HepG2 (cell line): Measurements from ENCODE around the gene CA11. TPM values are rescaled to one million over a fixed set of nuclear protein-coding genes. Genes with fewer than 3 reads are reported as not detected.

Experiments used
- ATAC-seq: fragments of 200-7000 bp; cut with Tn5 transposase; 3 replicates; pipeline ENCODE4 v1.9.1; 2020; ENCODE audit warnings: mild to moderate bottlenecking, moderate library complexity
- BruUV-seq: library from RNA; stranded (reverse); fragments of 400-500 nt; replicated peaks from 2 replicates; lab custom pipeline; 2021; lab: Mats Ljungman, UMichigan
- CTCF ChIA-PET: fragments of 300-600 bp; formaldehyde crosslinking; extraction: SDS; loops from one replicate; lab custom pipeline; 2021; ENCODE audit warnings: low total read pairs, inconsistent platforms, low intra/inter-chr PET ratio; lab: Yijun Ruan, JAX
- POLR2A ChIA-PET: fragments of 350-600 bp; sonication (Branson Sonifier 250); formaldehyde crosslinking; loops from one replicate; lab custom pipeline; 2020; ENCODE audit warnings: antibody characterized with exemption, inconsistent platforms; lab: Yijun Ruan, JAX
- DNase-seq: peaks from one replicate; pipeline ENCODE4 v3.0.0-alpha.2; 2015; ENCODE audit warnings: low spot score
- FAIRE-seq: peaks from 3 replicates; lab custom pipeline; 2011; peaks lifted over from hg19 to GRCh38; lab: Jason Lieb, UNC
- H2AFZ ChIP-seq: one replicate; pipeline ENCODE4 v1.6.1; 2011; ENCODE audit warnings: low read length, inconsistent platforms
- H3K27ac ChIP-seq: fragments of 300-600 bp; 3 replicates; pipeline ENCODE4 v1.8.0; 2011; ENCODE audit warnings: mixed run types, mild to moderate bottlenecking, mixed read lengths, low read length, inconsistent platforms; ENCODE audit not compliant: insufficient read depth; ENCODE audit errors: extremely low read length
- H3K27me3 ChIP-seq, 2 experiments: fragments of 200-600 bp in 1 of 2; 2 replicates in 1 of 2; 3 replicates in 1 of 2; pipeline versions ENCODE4 v1.6.0 to v1.8.0; 2011; ENCODE audit warnings: low read length in 2 of 2, mild to moderate bottlenecking in 2 of 2, moderate library complexity in 2 of 2, inconsistent platforms in 1 of 2; ENCODE audit not compliant: insufficient read depth in 2 of 2, control insufficient read depth in 1 of 2
- H3K36me3 ChIP-seq, 2 experiments: fragments of 200-600 bp in 1 of 2; replicated peaks in 1 of 2; 2 replicates in 1 of 2; 3 replicates in 1 of 2; pipeline versions ENCODE4 v1.5.1 to v1.8.0; 2011; ENCODE audit warnings: low read length in 2 of 2, inconsistent platforms in 1 of 2; ENCODE audit not compliant: insufficient read depth in 2 of 2, control insufficient read depth in 1 of 2
- H3K4me1 ChIP-seq: 2 replicates; pipeline ENCODE4 v1.5.1; 2012; ENCODE audit warnings: low read length, inconsistent platforms; ENCODE audit not compliant: insufficient read depth
- H3K4me2 ChIP-seq: 2 replicates; pipeline ENCODE4 v1.6.0; 2011; ENCODE audit warnings: low read depth, low read length, inconsistent platforms
- H3K4me3 ChIP-seq, 3 experiments: fragments of 200-600 bp in 1 of 3; sonication (generic), shearing (Covaris generic) in 1 of 3; replicated peaks in 1 of 3; 2 replicates each; pipeline ENCODE4 v1.5.1; 2011 to 2016; ENCODE audit warnings: low read length in 3 of 3, inconsistent platforms in 2 of 3, low read depth in 2 of 3, mild to moderate bottlenecking in 2 of 3, control low read depth in 1 of 3, mixed read lengths in 1 of 3; ENCODE audit not compliant: insufficient read depth in 1 of 3
- H3K79me2 ChIP-seq: one replicate; pipeline ENCODE4 v1.6.1; 2011; ENCODE audit warnings: low read length, inconsistent platforms; ENCODE audit not compliant: insufficient read depth
- H3K9ac ChIP-seq: 2 replicates; pipeline ENCODE4 v1.6.0; 2011; ENCODE audit warnings: mild to moderate bottlenecking, low read depth, low read length, inconsistent platforms; ENCODE audit not compliant: insufficient read depth
- H3K9me3 ChIP-seq: 2 replicates; pipeline ENCODE4 v1.5.1; 2012; ENCODE audit warnings: mild to moderate bottlenecking, low read length
- H4K20me1 ChIP-seq: 2 replicates; pipeline ENCODE4 v1.6.0; 2011; ENCODE audit warnings: inconsistent platforms, mild to moderate bottlenecking, low read length, moderate library complexity; ENCODE audit not compliant: insufficient read depth
- AGO2 ChIP-seq: fragments of 200-400 bp; formaldehyde crosslinking; optimal IDR thresholded peaks from 2 replicates; pipeline ENCODE3; 2017; ENCODE audit warnings: mild to moderate bottlenecking, low read depth, low read length, moderate library complexity
- GATAD1 ChIP-seq: IDR thresholded peaks from 2 replicates; pipeline ENCODE4 v1.6.1; 2016; ENCODE audit warnings: missing genetic modification reagents, missing compliant biosample characterization
- GFI1 ChIP-seq: sonication (generic); formaldehyde crosslinking; IDR thresholded peaks from 2 replicates; pipeline ENCODE4 v1.5.0; 2020; ENCODE audit warnings: missing genetic modification reagents, mild to moderate bottlenecking, borderline replicate concordance
- MXI1 ChIP-seq: IDR thresholded peaks from 3 replicates; pipeline ENCODE4 v1.6.1; 2012; ENCODE audit warnings: low read depth, low read length, inconsistent platforms, borderline replicate concordance
- NFKBIZ ChIP-seq: IDR thresholded peaks from 2 replicates; pipeline ENCODE4 v1.6.1; 2018; ENCODE audit warnings: missing genetic modification reagents, missing compliant biosample characterization
- PCBP1 ChIP-seq: fragments of 200-400 bp; formaldehyde crosslinking; IDR thresholded peaks from 2 replicates; pipeline ENCODE4 v1.6.1; 2017; ENCODE audit warnings: mild to moderate bottlenecking, low read depth, low read length, borderline replicate concordance
- PRPF4 ChIP-seq: fragments of 200-400 bp; formaldehyde crosslinking; IDR thresholded peaks from 2 replicates; pipeline ENCODE4 v1.6.1; 2016; ENCODE audit warnings: low read length, low read depth; ENCODE audit not compliant: poor library complexity, severe bottlenecking
- RFX5 ChIP-seq: IDR thresholded peaks from 2 replicates; pipeline ENCODE4 v1.6.1; 2011; ENCODE audit warnings: low read depth, low read length, improper control_type of control experiment
- SALL2 ChIP-seq: sonication (generic); formaldehyde crosslinking; IDR thresholded peaks from 2 replicates; pipeline ENCODE4 v1.8.1; 2023; ENCODE audit warnings: mild to moderate bottlenecking, missing genetic modification reagents, inconsistent platforms
- SIN3A ChIP-seq: IDR thresholded peaks from 2 replicates; pipeline ENCODE4 v1.6.1; 2011; ENCODE audit warnings: low read depth, mild to moderate bottlenecking, control low read depth, low read length, borderline replicate concordance
- SP140L ChIP-seq: sonication (generic); formaldehyde crosslinking; IDR thresholded peaks from 2 replicates; pipeline ENCODE4 v1.4.0; 2020; ENCODE audit warnings: missing genetic modification reagents, borderline replicate concordance
- YY1 ChIP-seq: IDR thresholded peaks from 2 replicates; pipeline ENCODE4 v1.6.1; 2011; ENCODE audit warnings: low read length, low read depth, moderate library complexity, mild to moderate bottlenecking; ENCODE audit not compliant: insufficient read depth, insufficient replicate concordance
- ZFP82 ChIP-seq: sonication (generic); formaldehyde crosslinking; IDR thresholded peaks from 2 replicates; pipeline ENCODE4 v1.5.1; 2020; ENCODE audit warnings: mild to moderate bottlenecking, missing genetic modification reagents, borderline replicate concordance
- ZNF292 ChIP-seq: sonication (generic); formaldehyde crosslinking; IDR thresholded peaks from 2 replicates; pipeline ENCODE4 v1.8.1; 2022; ENCODE audit warnings: mild to moderate bottlenecking, low read depth, missing genetic modification reagents, borderline replicate concordance
- ZNF329 ChIP-seq: sonication (generic); formaldehyde crosslinking; IDR thresholded peaks from 2 replicates; pipeline ENCODE4 v1.9.0; 2021; ENCODE audit warnings: low read depth, mild to moderate bottlenecking, missing genetic modification reagents
- ZNF468 ChIP-seq: sonication (generic); formaldehyde crosslinking; IDR thresholded peaks from 2 replicates; pipeline ENCODE4 v1.8.0; 2022; ENCODE audit warnings: mild to moderate bottlenecking, moderate library complexity, missing genetic modification reagents
- ZNF547 ChIP-seq: sonication (generic); formaldehyde crosslinking; IDR thresholded peaks from 2 replicates; pipeline ENCODE4 v1.5.1; 2020; ENCODE audit warnings: mild to moderate bottlenecking, missing genetic modification reagents
- ZNF574 ChIP-seq: sonication (generic); formaldehyde crosslinking; IDR thresholded peaks from 2 replicates; pipeline ENCODE4 v1.4.0; 2020; ENCODE audit warnings: missing genetic modification reagents
- ZNF75D ChIP-seq: sonication (generic); formaldehyde crosslinking; IDR thresholded peaks from 2 replicates; pipeline ENCODE4 v1.8.1; 2023; ENCODE audit warnings: missing genetic modification reagents, mild to moderate bottlenecking, borderline replicate concordance
- WGBS: methylation state at CpG from one replicate; pipeline ENCODE4 v1.1.6; 2017; ENCODE audit warnings: low lambda C conversion rate; 5-methylcytosine and 5-hydroxymethylcytosine counted together
- in situ Hi-C: cut with HindIII; loops from 2 replicates; pipeline ENCODE4 v1.10.0; 2017; ENCODE audit warnings: low pct_unique_long_range_greater_than_20kb; ENCODE audit not compliant: extremely low pct_ligation_motif_present
- intact Hi-C: fragments of 100-400 bp; cut with micrococcal nuclease; formaldehyde crosslinking; loops from one replicate; pipeline ENCODE4 v1.10.0; 2022; ENCODE audit not compliant: unreplicated experiment
- polyA plus RNA-seq, 8 experiments: library from polyadenylated mRNA; depleted of rRNA in 3 of 8; stranded (reverse) in 7 of 8; unstranded in 1 of 8; fragments of >200 nt; fragmentation: Illumina TruSeq in 4 of 8; extraction: Trizol in 4 of 8; gene quantifications; 2 replicates each; pipeline versions ENCODE4 v1.2.1 to v1.2.3, GENCODE V29; 2011 to 2016; ENCODE audit warnings: low read depth in 4 of 8, missing spikeins in 1 of 8, mixed read lengths in 1 of 8; ENCODE audit not compliant: insufficient read depth in 1 of 8
- total RNA-seq, 5 experiments: library from RNA; depleted of rRNA; stranded (reverse); fragments of >200 nt; fragmentation: Illumina TruSeq; extraction: Trizol; gene quantifications; 2 replicates each; pipeline ENCODE4 v1.2.3, GENCODE V29; 2016; ENCODE audit warnings: low read depth in 1 of 5
- TF ChIP-seq, protein P1 (sequence below): sonication (generic); formaldehyde crosslinking; IDR thresholded peaks from 2 replicates; pipeline ENCODE4 v1.5.0; 2020; ENCODE audit warnings: missing genetic modification reagents, mild to moderate bottlenecking, borderline replicate concordance

Gene CA11
- total and polyA plus RNA-seq, 2 of the 13 experiments (the other 11 are each of a cell fraction or from before 2014, with no cell fraction given): 0.41 to 0.58 TPM

- Histone ChIP-seq H2AFZ (no peak overlapping the region), H4K20me1 (no peaks in the 10 kb centered on the region), H3K27me3 (peaks cover 0 to 8% of the 10 kb centered on the region in 2 experiments; a peak in 3 of 5 replicates), H3K36me3 (no peaks in the 10 kb centered on the region), H3K9ac (peak overlapping the region; percentile 78), H3K79me2 (no peaks in the 10 kb centered on the region), H3K4me2 (peak overlapping the region; percentile 96), H3K4me3 (peak overlapping the region; percentile 56 to 76 (median 59)), H3K4me1 (peaks cover 83% of the 10 kb centered on the region), H3K27ac (peak overlapping the region; percentile 90), H3K9me3 (no peaks in the 10 kb centered on the region)
- intact Hi-C loops: loop anchor here (2.0 kb wide), 1 partner anchor 17 kb away; the partner anchor contains the start of genes RPL18 and SPHK2
- FAIRE-seq: no peak
- DNase-seq: no peak
- under 1% methylated on average over 32 of the region's 67 CpGs for WGBS
- POLR2A ChIA-PET: interaction anchor here (1.8 to 5.8 kb wide), 3 partner anchors 10 to 16 kb away, joined by 15 to 61 read pairs (median 16); partner anchors contain the start of genes CA11, RPL18 and SPHK2
- in situ Hi-C loops: no loop called here
- CTCF ChIA-PET: no interaction called here
- no TSS peak for BruUV-seq
- peak; percentile 17 for ATAC-seq
- TF ChIP-seq PCBP1 (no peak), ZNF547 (CRISPR knock-in tag) (no peak), PRPF4 (no peak), SP140L (no peak), YY1 (peak; percentile 24), SIN3A (peak; percentile 38; the same call in 1 of the 2 replicates), ZNF75D (CRISPR knock-in tag) (no peak), NFKBIZ (CRISPR knock-in tag) (peak; percentile 41; the same call in 1 of the 2 replicates), ZFP82 (CRISPR knock-in tag) (no peak), GFI1 (0 out of 2 replicates have a peak, but pooled peaks have one; percentile 5), ZNF574 (peak; percentile 25; the same call in 1 of the 2 replicates), RFX5 (no peak), AGO2 (no peak), ZNF468 (CRISPR knock-in tag) (no peak), ZNF329 (CRISPR knock-in tag) (no peak), ZNF292 (CRISPR knock-in tag) (no peak), SALL2 (CRISPR knock-in tag) (no peak), GATAD1 (peak; percentile 23; the same call in 1 of the 2 replicates), MXI1 (peak; percentile 34; the same call in 1 of the 3 replicates)
- TF ChIP-seq, protein P1, sequence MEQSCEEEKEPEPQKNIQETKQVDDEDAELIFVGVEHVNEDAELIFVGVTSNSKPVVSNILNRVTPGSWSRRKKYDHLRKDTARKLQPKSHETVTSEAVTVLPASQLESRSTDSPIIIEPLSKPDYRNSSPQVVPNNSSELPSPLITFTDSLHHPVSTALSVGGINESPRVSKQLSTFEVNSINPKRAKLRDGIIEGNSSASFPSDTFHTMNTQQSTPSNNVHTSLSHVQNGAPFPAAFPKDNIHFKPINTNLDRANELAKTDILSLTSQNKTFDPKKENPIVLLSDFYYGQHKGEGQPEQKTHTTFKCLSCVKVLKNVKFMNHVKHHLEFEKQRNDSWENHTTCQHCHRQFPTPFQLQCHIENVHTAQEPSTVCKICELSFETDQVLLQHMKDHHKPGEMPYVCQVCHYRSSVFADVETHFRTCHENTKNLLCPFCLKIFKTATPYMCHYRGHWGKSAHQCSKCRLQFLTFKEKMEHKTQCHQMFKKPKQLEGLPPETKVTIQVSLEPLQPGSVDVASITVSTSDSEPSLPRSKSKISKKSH: no peak
Measured at GRCh38 chr19:48635263-48635965, 10.6 kb downstream of the CA11 start.
